Transverse colon (tissue), 4 donors: ENCODE data around the gene TMEM222. TPM values are rescaled to one million over a fixed set of nuclear protein-coding genes. Genes with fewer than 3 reads are reported as not detected.

ENCODE experiments used
- DNase-seq: peaks from one replicate; pipeline ENCODE4 v3.0.0-alpha.2; 2019
- H3K27ac ChIP-seq, 4 donors: fragments of 200-600 bp; sonication (generic); 2 replicates each; pipeline ENCODE4 v1.5.1; 2016 to 2018; ENCODE audit warnings: inconsistent platforms in 4 of 4
- H3K27me3 ChIP-seq: fragments of 200-600 bp; sonication (generic); 2 replicates; pipeline ENCODE4 v1.5.1; 2017; ENCODE audit warnings: inconsistent platforms
- H3K36me3 ChIP-seq, 4 donors: fragments of 200-600 bp; sonication (generic); 2 replicates each; pipeline ENCODE4 v1.5.1; 2017 to 2019; ENCODE audit warnings: inconsistent platforms in 4 of 4
- H3K4me1 ChIP-seq, 4 donors: fragments of 200-600 bp; sonication (generic); 2 replicates each; pipeline ENCODE4 v1.5.1; 2017 to 2020; ENCODE audit warnings: inconsistent platforms in 4 of 4
- H3K4me3 ChIP-seq, 4 donors: fragments of 200-600 bp; sonication (generic); 1 replicate in 1 of 4; 2 replicates in 3 of 4; pipeline versions ENCODE4 v1.5.1 to v1.6.1; 2017 to 2019; ENCODE audit warnings: inconsistent platforms in 4 of 4
- H3K9me3 ChIP-seq, 2 donors: fragments of 200-600 bp; sonication (generic); 2 replicates each; pipeline ENCODE4 v1.5.1; 2017 to 2019; ENCODE audit warnings: inconsistent platforms in 2 of 2
- CTCF ChIP-seq, 5 experiments: fragments of 200-600 bp in 3 of 5; fragments of 450-650 bp in 2 of 5; sonication (generic) in 3 of 5; IDR thresholded peaks; 1 replicate in 2 of 5; 2 replicates in 3 of 5; pipeline ENCODE4 v1.5.1; 2016 to 2017; ENCODE audit warnings: antibody characterized with exemption in 5 of 5, inconsistent platforms in 3 of 5, mild to moderate bottlenecking in 2 of 5, moderate library complexity in 1 of 5
- EP300 ChIP-seq: sonication (generic); formaldehyde crosslinking; IDR thresholded peaks from one replicate; pipeline ENCODE4 v1.6.1; 2017; ENCODE audit warnings: antibody characterized with exemption, low read depth
- POLR2A ChIP-seq: fragments of 450-650 bp; IDR thresholded peaks from one replicate; pipeline ENCODE4 v1.6.1; 2016; ENCODE audit warnings: antibody characterized with exemption, mild to moderate bottlenecking, moderate library complexity
- POLR2AphosphoS5 ChIP-seq, 3 donors: sonication (generic); formaldehyde crosslinking; IDR thresholded peaks; one replicate each; pipeline ENCODE4 v1.6.1; 2016; ENCODE audit warnings: antibody characterized with exemption in 3 of 3
- WGBS, 2 donors: methylation state at CpG; one replicate each; pipeline ENCODE4 v1.1.5; 2018; ENCODE audit warnings: low coverage in 1 of 2; 5-methylcytosine and 5-hydroxymethylcytosine counted together
- in situ Hi-C, 4 donors: fragments of 200-750 bp; cut with MboI; loops; one replicate each; pipeline versions ENCODE4 v1.15.0 to v1.15.1; 2017; ENCODE audit warnings: low sequenced_read_pairs in 3 of 4, low pct_ligation_motif_present in 1 of 4, low pct_unique_long_range_greater_than_20kb in 1 of 4
- intact Hi-C: fragments of 100-400 bp; cut with DNase I; formaldehyde crosslinking; loops from one replicate; pipeline ENCODE4 v1.15.1; 2023; ENCODE audit warnings: low total_unique reads
- total RNA-seq, 4 donors: library from RNA; depleted of rRNA; stranded (reverse); fragments of >200 nt; gene quantifications; one replicate each; pipeline ENCODE4 v1.1.0, GENCODE V29; 2016

TMEM222 gene
- total RNA-seq, 4 donors from 2014 or later = 14.6 to 41.0 (median 22.3) TPM

- TF ChIP-seq POLR2A = no peak
- no peak for TF ChIP-seq POLR2AphosphoS5 (IDR thresholded peaks at IDR 0.05)
- TF ChIP-seq EP300 = no peak
- no peak for TF ChIP-seq CTCF (IDR thresholded peaks at IDR 0.05)
- Histone ChIP-seq H3K9me3 (no peaks in the 10 kb centered on the region), H3K4me1 (no peaks in the 10 kb centered on the region), H3K4me3 (no peak within 1 kb of the TSS), H3K27ac (no peak within 1 kb of the TSS), H3K36me3 (no peaks in the 10 kb centered on the region), H3K27me3 (no peaks in the 10 kb centered on the region)
- WGBS, 2 donors = 76 to 86% methylated on average over 2 to 4 of the region's 4 CpGs
- in situ Hi-C loops = no loop called here
- intact Hi-C loops = no loop called here
- DNase-seq = no peak
Measured at GRCh38 chr1:27374362-27375086, 52.6 kb downstream of the TMEM222 start, which contains the start of gene FCN3. FCN3 (minus strand) TSS chr1:27374824; CDS start chr1:27374818, 6 bp downstream.

- TF ChIP-seq POLR2A = no peak
- no peak for TF ChIP-seq CTCF (IDR thresholded peaks at IDR 0.05)
- TF ChIP-seq EP300 = no peak
- no peak for TF ChIP-seq POLR2AphosphoS5 (IDR thresholded peaks at IDR 0.05)
- Histone ChIP-seq H3K27me3 (no peaks in the 10 kb centered on the region), H3K4me1 (peaks cover 0 to 3% (median 1%) of the 10 kb centered on the region in 4 donors), H3K4me3 (no peak overlapping the region), H3K36me3 (no peaks in the 10 kb centered on the region), H3K27ac (no peak overlapping the region), H3K9me3 (no peaks in the 10 kb centered on the region)
- intact Hi-C loops (no loop called here), in situ Hi-C loops (no loop called here)
- DNase-seq = no peak
- WGBS, 2 donors = 84 to 91% methylated on average over 6 to 12 of the region's 12 CpGs
Measured at GRCh38 chr1:27377760-27378495, 56.0 kb downstream of the TMEM222 start.

- no peak for DNase-seq
- 78% methylated on average over 11 of the region's 11 CpGs; no CpG with 5 or more reads in 1 of the 2 donors for WGBS, 2 donors
- intact Hi-C loops = no loop called here
- Histone ChIP-seq H3K27ac (no peak overlapping the region), H3K4me3 (no peak overlapping the region), H3K4me1 (peaks cover 0 to 6% (median 2%) of the 10 kb centered on the region in 4 donors), H3K9me3 (no peaks in the 10 kb centered on the region), H3K36me3 (no peaks in the 10 kb centered on the region), H3K27me3 (no peaks in the 10 kb centered on the region)
- TF ChIP-seq POLR2AphosphoS5 (IDR thresholded peaks at IDR 0.05) (no peak), CTCF (IDR thresholded peaks at IDR 0.05) (no peak), POLR2A (no peak), EP300 (no peak)
- in situ Hi-C loops = no loop called here
Measured at GRCh38 chr1:27379564-27380122, 57.7 kb downstream of the TMEM222 start.

- WGBS, 2 donors = 100% methylated on average over 1 of the region's 4 CpGs; no CpG with 5 or more reads in 1 of the 2 donors
- Histone ChIP-seq H3K4me1 (peaks cover 0 to 6% (median 2%) of the 10 kb centered on the region in 4 donors), H3K36me3 (no peaks in the 10 kb centered on the region), H3K27me3 (no peaks in the 10 kb centered on the region), H3K9me3 (no peaks in the 10 kb centered on the region), H3K4me3 (no peak overlapping the region), H3K27ac (no peak overlapping the region)
- TF ChIP-seq POLR2A = no peak
- no peak for TF ChIP-seq POLR2AphosphoS5 (IDR thresholded peaks at IDR 0.05)
- no peak for TF ChIP-seq EP300
- TF ChIP-seq CTCF (IDR thresholded peaks at IDR 0.05) = no peak
- no peak for DNase-seq
- in situ Hi-C loops (no loop called here), intact Hi-C loops (no loop called here)
Measured at GRCh38 chr1:27380224-27380623, 58.3 kb downstream of the TMEM222 start.
